A549 treated with dexamethasone at 1 μM for 4 hours (cell line): Measurements from ENCODE around the gene SMARCD1. TPM values are rescaled to one million over a fixed set of nuclear protein-coding genes. Genes with fewer than 3 reads are reported as not detected.

ENCODE experiments used
- total RNA-seq: library from RNA; stranded (reverse); fragments of 200-300 nt; extraction: Qiagen RNA extraction; gene quantifications from 5 replicates; pipeline ENCODE4 v1.2.3, GENCODE V29; 2022

The SMARCD1 gene
- 63.8 to 70.9 TPM (median 67.2 TPM) in 5 replicates for total RNA-seq

GRCh38 chr12:50084775-50085614 is at the start of gene SMARCD1:
SMARCD1 (plus strand) TSS chr12:50085342; CDS start chr12:50085370, 28 bp downstream.

GRCh38 chr12:50057000-50057841 is 27.9 kb upstream of the SMARCD1 start, which contains the start of gene ASIC1:
ASIC1 (plus strand) TSS chr12:50057596; CDS start chr12:50058767, 1,171 bp downstream.

GRCh38 chr12:50103767-50104321 is 18.7 kb downstream of the SMARCD1 start, which contains the start of gene GPD1:
GPD1 (plus strand) TSS chr12:50104008; CDS start chr12:50104051, 43 bp downstream.

GRCh38 chr12:50111693-50112455 is 26.7 kb downstream of the SMARCD1 start, which contains the start of gene COX14:
COX14 (plus strand) TSS chr12:50112236; CDS start chr12:50120044, 7,808 bp downstream.

Other genes with a start within 250 kb of the SMARCD1 start
- 3.9 to 4.4 TPM (median 4.2 TPM) in 5 replicates for gene BCDIN3D, start 242.2 kb upstream of the SMARCD1 start, total RNA-seq
- not detected in 5 replicates for gene FAIM2, start 181.4 kb upstream of the SMARCD1 start, total RNA-seq
- not detected in 5 replicates for gene AQP2, start 134.6 kb upstream of the SMARCD1 start, total RNA-seq
- not detected in 5 replicates for gene AQP5, start 123.5 kb upstream of the SMARCD1 start, total RNA-seq
- 0.02 to 0.07 TPM (median 0.04 TPM) in 3 of 5 replicates, not detected in the others for gene AQP6, start 112.4 kb upstream of the SMARCD1 start, total RNA-seq
- 73.6 to 87.2 TPM (median 78.7 TPM) in 5 replicates for gene RACGAP1, start 59.8 kb upstream of the SMARCD1 start, total RNA-seq
- gene ASIC1, start 27.7 kb upstream of the SMARCD1 start, total RNA-seq = 4.2 to 6.0 TPM (median 5.9 TPM) in 5 replicates
- 0.14 to 0.30 TPM (median 0.22 TPM) in 5 replicates for gene GPD1, start 18.7 kb downstream of the SMARCD1 start, total RNA-seq
- gene COX14, start 26.9 kb downstream of the SMARCD1 start, total RNA-seq = 52.5 to 71.1 TPM (median 55.5 TPM) in 5 replicates
- 26.4 to 27.8 TPM (median 27.3 TPM) in 5 replicates for gene CERS5, start 82.0 kb downstream of the SMARCD1 start, total RNA-seq
- 4.9 to 7.2 TPM (median 5.9 TPM) in 5 replicates for gene LIMA1, start 198.2 kb downstream of the SMARCD1 start, total RNA-seq